Gastroesophageal sphincter (tissue), 4 donors: Measurements from ENCODE around the gene BCAS3. TPM values are rescaled to one million over a fixed set of nuclear protein-coding genes. Genes with fewer than 3 reads are reported as not detected.
"Not testable (repeated sequence)": the region's sequence is repeated elsewhere in the genome, so short reads cannot be mapped to it uniquely, and the experiment has no call there.

Experiments used
- ATAC-seq: fragments of 150-250 bp; one replicate; pipeline ENCODE4 v1.9.1; 2016; ENCODE audit warnings: mild to moderate bottlenecking, moderate library complexity
- H3K27ac ChIP-seq, 4 donors: fragments of 200-600 bp; sonication (generic) in 3 of 4; 1 replicate in 3 of 4; 2 replicates in 1 of 4; pipeline ENCODE4 v1.5.1; 2016 to 2019
- H3K27me3 ChIP-seq: fragments of 200-600 bp; sonication (generic); one replicate; pipeline ENCODE4 v1.5.1; 2019
- H3K36me3 ChIP-seq, 2 donors: fragments of 200-600 bp; sonication (generic); one replicate each; pipeline ENCODE4 v1.5.1; 2019; ENCODE audit warnings: control low read depth in 1 of 2
- H3K4me1 ChIP-seq, 3 donors: fragments of 200-600 bp; sonication (generic); 1 replicate in 2 of 3; 2 replicates in 1 of 3; pipeline ENCODE4 v1.5.1; 2016 to 2019; ENCODE audit warnings: control low read depth in 2 of 3
- H3K4me3 ChIP-seq, 2 donors: fragments of 200-600 bp; sonication (generic); one replicate each; pipeline ENCODE4 v1.5.1; 2019; ENCODE audit warnings: mild to moderate bottlenecking in 1 of 2, moderate library complexity in 1 of 2
- H3K9me3 ChIP-seq, 3 donors: fragments of 200-600 bp; sonication (generic); one replicate each; pipeline ENCODE4 v1.5.1; 2017 to 2019; ENCODE audit warnings: control low read depth in 2 of 3
- EP300 ChIP-seq: sonication (generic); formaldehyde crosslinking; IDR thresholded peaks from one replicate; pipeline ENCODE4 v1.6.1; 2017; ENCODE audit warnings: antibody characterized with exemption, mild to moderate bottlenecking
- POLR2A ChIP-seq, 2 donors: fragments of 450-650 bp; IDR thresholded peaks; one replicate each; pipeline ENCODE4 v1.6.1; 2017; ENCODE audit warnings: antibody characterized with exemption in 2 of 2, mild to moderate bottlenecking in 2 of 2, moderate library complexity in 1 of 2
- POLR2AphosphoS5 ChIP-seq: sonication (generic); formaldehyde crosslinking; IDR thresholded peaks from one replicate; pipeline ENCODE4 v1.6.1; 2017; ENCODE audit warnings: antibody characterized with exemption
- WGBS, 2 donors: methylation state at CpG; one replicate each; pipeline ENCODE4 v1.1.5; 2018; ENCODE audit warnings: low coverage in 1 of 2; 5-methylcytosine and 5-hydroxymethylcytosine counted together
- total RNA-seq, 4 donors: library from RNA; depleted of rRNA; stranded (reverse); fragments of >200 nt; gene quantifications; one replicate each; pipeline ENCODE4 v1.1.0, GENCODE V29; 2016
- TF ChIP-seq, protein P1 (sequence below), 4 experiments: fragments of 200-600 bp in 2 of 4; fragments of 450-650 bp in 2 of 4; sonication (generic) in 1 of 4; IDR thresholded peaks; one replicate each; pipeline ENCODE4 v1.5.1; 2017 to 2019; ENCODE audit warnings: antibody characterized with exemption in 4 of 4, mild to moderate bottlenecking in 2 of 4, moderate library complexity in 2 of 4

Gene BCAS3
- total RNA-seq, 4 donors from 2014 or later, result 18.8 to 37.0 (median 34.5) TPM

- 79 to 100% methylated on average over 2 to 4 of the region's 12 CpGs for WGBS, 2 donors
- no peaks in the 10 kb centered on the region for H3K4me1 ChIP-seq
- H3K27me3 ChIP-seq, result no peaks in the 10 kb centered on the region
- H3K4me3 ChIP-seq, result no peak overlapping the region
- TF ChIP-seq POLR2A (IDR thresholded peaks at IDR 0.05), result no peak
- TF ChIP-seq EP300, result no peak
- TF ChIP-seq POLR2AphosphoS5, result no peak
- no peak overlapping the region for H3K27ac ChIP-seq
- no peak for ATAC-seq
- no peaks in the 10 kb centered on the region for H3K36me3 ChIP-seq
- no peaks in the 10 kb centered on the region for H3K9me3 ChIP-seq
Measured at GRCh38 chr17:61352781-61353491, 675.3 kb downstream of the BCAS3 start.

DNA sequence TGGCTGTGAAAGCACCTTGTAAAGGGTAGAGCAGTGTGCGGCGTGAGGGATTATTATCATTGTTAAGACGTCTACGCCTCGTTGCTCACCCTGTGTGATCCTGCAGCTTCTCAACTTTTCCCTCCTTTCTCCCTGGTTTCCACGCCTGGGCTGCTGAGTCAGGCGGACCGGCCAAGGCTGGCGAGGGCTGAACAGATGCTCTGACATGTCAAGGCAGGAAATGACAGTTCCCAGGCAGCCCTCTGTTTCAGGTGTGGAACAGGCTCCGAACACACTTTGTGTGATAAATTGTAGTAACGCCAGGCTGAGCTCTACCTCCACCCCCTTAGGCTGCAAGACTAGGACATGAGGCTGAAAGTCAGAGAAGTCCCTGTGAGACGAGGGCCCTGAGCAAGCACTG lies 676.0 kb downstream of the BCAS3 start:
- Histone ChIP-seq H3K36me3 (no peaks in the 10 kb centered on the region), H3K27me3 (no peaks in the 10 kb centered on the region), H3K4me3 (no peak overlapping the region), H3K4me1 (no peaks in the 10 kb centered on the region), H3K9me3 (no peaks in the 10 kb centered on the region), H3K27ac (no peak overlapping the region)
- no peak for ATAC-seq
- WGBS, 2 donors, result 93 to 100% methylated on average over 3 to 9 of the region's 12 CpGs
- TF ChIP-seq EP300, result no peak
- no peak for TF ChIP-seq POLR2A (IDR thresholded peaks at IDR 0.05)
- TF ChIP-seq POLR2AphosphoS5, result no peak
- TF ChIP-seq, protein P1, sequence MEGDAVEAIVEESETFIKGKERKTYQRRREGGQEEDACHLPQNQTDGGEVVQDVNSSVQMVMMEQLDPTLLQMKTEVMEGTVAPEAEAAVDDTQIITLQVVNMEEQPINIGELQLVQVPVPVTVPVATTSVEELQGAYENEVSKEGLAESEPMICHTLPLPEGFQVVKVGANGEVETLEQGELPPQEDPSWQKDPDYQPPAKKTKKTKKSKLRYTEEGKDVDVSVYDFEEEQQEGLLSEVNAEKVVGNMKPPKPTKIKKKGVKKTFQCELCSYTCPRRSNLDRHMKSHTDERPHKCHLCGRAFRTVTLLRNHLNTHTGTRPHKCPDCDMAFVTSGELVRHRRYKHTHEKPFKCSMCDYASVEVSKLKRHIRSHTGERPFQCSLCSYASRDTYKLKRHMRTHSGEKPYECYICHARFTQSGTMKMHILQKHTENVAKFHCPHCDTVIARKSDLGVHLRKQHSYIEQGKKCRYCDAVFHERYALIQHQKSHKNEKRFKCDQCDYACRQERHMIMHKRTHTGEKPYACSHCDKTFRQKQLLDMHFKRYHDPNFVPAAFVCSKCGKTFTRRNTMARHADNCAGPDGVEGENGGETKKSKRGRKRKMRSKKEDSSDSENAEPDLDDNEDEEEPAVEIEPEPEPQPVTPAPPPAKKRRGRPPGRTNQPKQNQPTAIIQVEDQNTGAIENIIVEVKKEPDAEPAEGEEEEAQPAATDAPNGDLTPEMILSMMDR (IDR thresholded peaks at IDR 0.05), result no peak

DNA sequence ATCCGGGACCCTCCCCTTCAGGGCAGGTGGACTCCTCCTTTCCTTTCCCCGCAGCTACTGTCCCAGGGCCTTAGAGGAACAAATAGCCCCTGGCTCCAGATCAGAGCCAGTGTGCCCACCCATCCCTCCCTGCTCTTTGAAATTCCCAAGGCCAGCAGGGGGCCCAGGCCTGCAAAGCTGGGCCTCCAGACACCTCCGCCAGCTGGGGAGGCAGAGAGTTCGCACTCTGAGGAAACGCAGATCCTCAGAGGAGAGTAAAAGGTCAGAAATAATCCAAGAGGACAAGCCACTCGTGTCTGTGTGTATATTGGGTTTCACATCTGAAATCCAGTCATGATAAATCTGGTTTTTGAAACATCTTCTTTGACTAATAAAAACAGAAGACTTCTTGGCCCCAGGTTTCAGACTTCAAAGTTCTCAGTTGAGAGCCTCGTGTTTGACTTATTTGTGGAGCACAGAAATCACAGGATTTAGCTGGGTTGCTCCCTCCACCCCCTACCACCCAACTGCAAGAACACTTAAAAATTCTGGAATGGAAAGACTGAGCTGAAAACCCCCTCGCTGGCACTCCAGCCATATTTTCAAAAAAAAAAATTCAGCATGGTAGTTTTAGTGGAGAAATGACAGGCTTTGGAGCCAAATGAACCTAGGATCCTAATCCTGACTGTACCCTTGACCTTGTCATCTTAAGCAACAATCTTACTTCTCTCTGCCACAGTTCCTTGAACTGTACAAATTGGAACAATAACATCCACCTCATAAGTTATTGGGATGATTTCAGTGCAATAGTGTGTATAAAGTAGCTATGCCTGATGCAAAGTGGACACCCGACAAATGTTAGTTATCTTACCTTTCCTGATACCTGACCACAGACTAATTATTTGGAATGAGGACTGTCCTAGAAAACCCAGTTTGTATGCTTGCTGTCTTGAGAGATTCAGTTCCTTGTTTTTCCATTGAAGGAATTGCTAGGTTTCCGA lies 677.5 kb downstream of the BCAS3 start:
- Histone ChIP-seq H3K4me1 (no peaks in the 10 kb centered on the region), H3K27me3 (no peaks in the 10 kb centered on the region), H3K36me3 (no peaks in the 10 kb centered on the region), H3K4me3 (no peak overlapping the region), H3K27ac (no peak overlapping the region), H3K9me3 (no peaks in the 10 kb centered on the region)
- no peak for ATAC-seq
- TF ChIP-seq POLR2A (IDR thresholded peaks at IDR 0.05) (no peak), EP300 (no peak), POLR2AphosphoS5 (no peak)
- TF ChIP-seq, protein P1 (IDR thresholded peaks at IDR 0.05), result no peak
- WGBS, 2 donors, result 77 to 80% methylated on average over 5 to 6 of the region's 10 CpGs

DNA sequence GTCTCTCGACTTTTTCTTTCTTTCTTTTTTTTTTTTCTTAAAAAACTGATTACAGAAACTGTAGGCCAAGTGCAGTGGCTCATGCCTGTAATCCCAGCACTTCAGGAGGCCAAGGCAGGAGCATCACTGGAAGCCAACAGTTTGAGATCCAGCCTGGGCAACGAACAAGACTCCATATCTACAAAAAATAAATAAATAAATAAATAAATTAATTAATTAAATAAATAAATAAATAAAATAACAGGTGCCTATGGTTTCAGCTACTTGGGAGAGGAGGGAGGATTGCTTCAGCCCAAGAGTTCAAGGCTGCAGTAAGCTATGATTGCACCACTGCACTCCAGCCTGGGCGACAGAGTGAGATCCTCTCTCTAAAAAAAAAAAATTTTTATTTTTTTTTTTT lies 679.4 kb downstream of the BCAS3 start:
- 81 to 100% methylated on average over 1 to 2 of the region's 3 CpGs for WGBS, 2 donors
- not testable (repeated sequence) for H3K27me3 ChIP-seq, H3K27ac ChIP-seq, H3K4me3 ChIP-seq, H3K9me3 ChIP-seq, H3K36me3 ChIP-seq, ATAC-seq, H3K4me1 ChIP-seq

DNA sequence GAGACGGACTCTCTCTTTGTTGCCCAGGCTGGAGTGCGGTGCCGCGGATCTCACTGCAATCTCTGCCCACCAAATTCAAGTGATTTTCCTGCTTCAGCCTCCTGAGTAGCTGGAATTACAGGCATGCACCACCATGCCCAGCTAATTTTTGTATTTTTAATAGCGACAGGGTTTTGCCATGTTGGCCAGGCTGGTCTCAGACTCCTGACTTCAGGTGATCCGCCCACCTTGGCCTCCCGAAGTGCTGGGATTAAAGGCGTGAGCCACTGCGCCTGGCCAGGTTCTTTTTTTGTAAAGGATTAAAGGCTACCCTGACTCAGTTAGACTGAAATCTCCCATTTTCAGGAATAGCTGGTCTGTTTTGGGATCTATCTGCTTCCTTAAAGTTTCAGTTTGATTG lies 681.9 kb downstream of the BCAS3 start:
- ATAC-seq, H3K4me3 ChIP-seq, H3K4me1 ChIP-seq, H3K27ac ChIP-seq, H3K9me3 ChIP-seq, H3K36me3 ChIP-seq, H3K27me3 ChIP-seq: not testable (repeated sequence)
- WGBS, 2 donors, result 93 to 96% methylated on average over 7 to 8 of the region's 9 CpGs

- WGBS, 2 donors, result 92 to 100% methylated on average over 1 to 3 of the region's 3 CpGs
- H3K9me3 ChIP-seq, result no peaks in the 10 kb centered on the region
- no peaks in the 10 kb centered on the region for H3K36me3 ChIP-seq
- no peak for ATAC-seq
- no peaks in the 10 kb centered on the region for H3K27me3 ChIP-seq
- no peaks in the 10 kb centered on the region for H3K4me1 ChIP-seq
- H3K27ac ChIP-seq, result no peak overlapping the region
- H3K4me3 ChIP-seq, result no peak overlapping the region
- no peak for TF ChIP-seq EP300
- TF ChIP-seq POLR2A (IDR thresholded peaks at IDR 0.05), result no peak
- TF ChIP-seq, protein P1 (IDR thresholded peaks at IDR 0.05), result no peak
- no peak for TF ChIP-seq POLR2AphosphoS5
Measured at GRCh38 chr17:61360318-61360943, 682.8 kb downstream of the BCAS3 start.
